SH-SY5Y (cell line): ENCODE data around the gene ITGB4.

ENCODE experiments used
- GATA2 ChIP-seq: IDR thresholded peaks from 2 replicates; pipeline ENCODE4 v1.6.1; 2011; ENCODE audit warnings: mild to moderate bottlenecking, low read depth, low read length
- GATA3 ChIP-seq: IDR thresholded peaks from 2 replicates; pipeline ENCODE4 v1.6.1; 2011; ENCODE audit warnings: low read depth, mild to moderate bottlenecking, low read length, moderate library complexity

- TF ChIP-seq GATA2 (no peak), GATA3 (no peak)
Observed at GRCh38 chr17:75683583-75683982, 37.7 kb upstream of the ITGB4 start.
